NCI-H1105 (cell line): Measurements from ENCODE around the gene SCN3A.
A peak's percentile ranks its signal among the peaks of the same experiment; 100 is the strongest.

Source experiments
- DNase-seq: peaks from one replicate; lab custom pipeline; 2025; lab: John Stamatoyannopoulos, UW

Gene SCN3A

DNA sequence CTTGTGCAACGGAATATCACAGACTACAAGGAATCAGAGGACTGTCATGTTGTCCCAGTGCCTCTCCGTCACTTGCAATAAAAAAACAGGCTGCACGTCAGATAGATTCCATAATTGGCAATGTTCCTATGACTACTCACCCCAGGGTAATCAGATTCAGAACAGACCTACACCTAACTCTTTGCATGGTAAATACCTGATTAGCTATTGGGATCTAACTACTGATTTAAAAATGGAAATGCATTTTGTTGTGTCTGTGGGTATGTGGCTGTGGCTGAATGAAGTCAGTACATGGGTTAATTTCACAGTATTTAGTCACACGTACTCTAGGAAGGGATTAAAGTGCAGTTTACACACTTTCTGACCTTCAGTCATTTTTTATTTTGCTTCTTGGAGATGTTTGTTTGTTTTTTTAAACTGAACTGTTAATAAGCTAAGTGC lies 91.7 kb downstream of the SCN3A start:
- DNase-seq, result no peak

GRCh38 chr2:165110394-165110793 lies 93.5 kb downstream of the SCN3A start:
- DNase-seq, result no peak

GRCh38 chr2:165109915-165110314 lies 93.9 kb downstream of the SCN3A start:
- no peak for DNase-seq

DNA sequence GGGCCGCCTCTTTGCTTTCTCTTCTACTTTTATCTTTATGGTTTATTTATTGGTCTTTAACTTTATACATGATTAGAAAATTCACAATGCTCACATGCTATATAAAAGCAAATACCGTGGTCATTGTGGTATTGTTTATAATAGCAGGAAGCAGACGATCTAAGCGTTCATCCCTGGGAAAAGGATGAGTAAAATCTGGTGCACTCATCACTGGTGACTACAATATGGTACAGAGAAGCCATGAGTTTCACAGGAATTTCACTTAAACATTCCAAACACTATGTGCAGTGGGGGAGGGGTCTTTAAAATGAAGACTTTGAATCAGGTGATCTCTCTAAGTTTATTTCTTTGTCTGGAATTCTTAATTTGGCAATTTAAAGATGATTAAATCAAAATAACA lies 97.9 kb downstream of the SCN3A start:
- DNase-seq, result no peak

DNA sequence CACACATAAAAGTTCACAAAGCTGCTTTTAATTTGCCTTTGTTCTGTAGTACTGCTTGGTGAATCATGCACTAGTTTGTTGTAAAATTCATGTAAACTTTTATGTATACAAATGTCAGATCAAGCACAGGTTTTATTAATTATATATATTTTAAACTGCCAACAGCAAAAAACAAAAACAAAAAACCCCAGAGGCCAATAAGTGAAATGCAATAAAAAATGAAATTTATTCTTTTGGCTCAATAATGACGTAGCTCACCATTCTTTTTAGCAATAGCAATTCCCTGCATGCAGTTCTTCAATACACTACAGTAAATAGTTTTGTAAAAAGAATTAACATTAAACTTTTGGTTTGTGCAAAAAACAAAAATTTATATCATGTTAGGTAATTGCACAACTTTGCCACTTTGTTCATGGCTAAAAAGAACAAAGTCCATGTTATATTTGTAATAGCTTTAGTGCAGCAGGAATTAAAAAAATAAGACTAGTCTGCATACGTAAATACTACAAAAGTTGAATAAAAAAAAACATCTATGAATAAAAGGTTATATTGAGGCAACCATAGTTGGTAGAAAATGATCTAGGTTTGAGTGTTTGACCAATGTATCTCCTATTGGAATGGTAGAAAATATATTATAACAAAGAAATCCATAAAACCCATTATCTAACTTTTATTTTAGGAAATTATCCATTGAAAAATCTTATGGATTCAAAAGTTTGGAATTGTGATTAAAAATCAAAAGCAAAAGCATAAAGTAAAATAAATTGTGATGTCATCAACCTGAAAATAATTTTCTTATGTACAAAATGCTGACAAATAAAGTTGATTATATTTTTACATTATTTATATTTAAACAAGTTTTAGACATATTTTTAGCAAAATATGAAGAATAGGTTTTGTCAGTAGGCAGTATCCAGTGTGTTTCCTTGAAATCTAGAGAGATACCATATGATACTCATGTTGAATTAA lies 115.6 kb downstream of the SCN3A start:
- no peak for DNase-seq

DNA sequence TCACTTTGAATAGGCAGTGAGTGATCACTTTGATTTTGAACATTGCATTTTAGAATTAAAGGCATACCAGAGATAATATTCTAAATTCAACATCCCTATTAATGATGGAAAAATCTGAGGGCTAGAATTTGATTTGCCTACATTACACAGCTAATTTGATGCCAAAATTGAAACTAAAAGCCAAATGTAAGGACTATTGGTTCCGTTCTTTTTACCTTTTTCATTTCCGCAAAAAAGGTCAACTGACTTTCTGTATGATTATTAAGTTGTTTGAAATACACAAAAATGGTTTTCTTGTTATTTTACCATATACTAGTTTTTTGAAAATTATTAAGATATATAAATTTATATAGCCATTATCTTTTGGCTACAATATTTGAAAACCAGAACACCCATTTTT lies 117.5 kb downstream of the SCN3A start:
- no peak for DNase-seq

DNA sequence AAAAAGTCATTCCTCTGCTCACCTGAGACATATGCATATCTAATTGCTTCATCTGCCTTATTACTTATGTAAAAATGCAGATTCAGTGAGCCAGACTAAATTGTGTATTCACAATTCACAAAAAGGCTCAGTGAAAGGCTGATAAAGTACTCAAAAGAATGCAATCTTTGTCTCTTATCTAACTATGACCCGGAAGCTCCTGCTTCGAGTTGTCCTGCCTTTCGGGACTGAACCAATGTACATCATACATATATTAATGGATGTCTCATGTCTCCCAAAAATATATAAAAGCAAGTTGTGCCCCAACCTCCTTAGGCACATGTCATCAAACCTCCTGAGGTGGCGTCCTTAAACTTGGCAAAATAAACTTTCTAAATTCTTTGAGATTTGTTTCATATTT lies 120.5 kb downstream of the SCN3A start:
- DNase-seq, result no peak

GRCh38 chr2:165082479-165082878 lies 121.4 kb downstream of the SCN3A start:
- DNase-seq, result no peak

DNA sequence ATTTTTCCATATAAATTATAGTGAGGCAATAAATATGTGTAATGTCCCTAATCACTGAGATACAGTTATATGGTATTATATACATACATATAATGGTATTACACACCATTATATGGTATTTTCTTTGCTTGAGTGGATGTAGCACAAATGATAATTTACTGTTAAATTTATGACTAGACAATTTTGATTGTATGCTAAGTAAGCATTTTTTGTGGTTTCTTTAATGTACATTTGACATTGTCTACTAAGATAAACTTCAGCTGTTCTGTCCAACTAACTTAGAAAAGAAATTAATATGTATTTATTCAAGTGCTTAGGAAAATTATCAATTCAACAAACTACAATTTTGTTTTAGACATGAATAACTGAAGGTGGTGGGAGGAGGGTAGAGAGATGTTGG lies 122.6 kb downstream of the SCN3A start:
- no peak for DNase-seq

DNA sequence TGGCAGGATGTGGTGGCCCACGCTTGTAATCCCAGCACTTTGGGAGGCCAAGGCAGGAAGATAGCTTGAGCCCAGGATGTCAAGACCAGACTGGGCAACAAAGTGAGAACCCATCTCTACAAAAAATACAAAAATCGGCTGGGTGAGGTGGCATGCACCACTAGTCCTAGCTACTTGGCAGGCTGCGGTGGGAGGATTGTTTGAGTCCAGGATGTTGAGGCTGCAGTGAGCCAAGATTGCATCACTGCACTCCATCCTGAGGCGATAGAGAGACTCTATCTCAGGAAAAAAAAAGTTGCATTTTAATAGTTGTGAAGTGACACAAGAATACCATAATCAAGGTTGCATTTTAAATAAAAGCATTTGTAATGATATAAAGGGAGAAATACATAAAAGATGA lies 124.4 kb downstream of the SCN3A start:
- no peak for DNase-seq

DNA sequence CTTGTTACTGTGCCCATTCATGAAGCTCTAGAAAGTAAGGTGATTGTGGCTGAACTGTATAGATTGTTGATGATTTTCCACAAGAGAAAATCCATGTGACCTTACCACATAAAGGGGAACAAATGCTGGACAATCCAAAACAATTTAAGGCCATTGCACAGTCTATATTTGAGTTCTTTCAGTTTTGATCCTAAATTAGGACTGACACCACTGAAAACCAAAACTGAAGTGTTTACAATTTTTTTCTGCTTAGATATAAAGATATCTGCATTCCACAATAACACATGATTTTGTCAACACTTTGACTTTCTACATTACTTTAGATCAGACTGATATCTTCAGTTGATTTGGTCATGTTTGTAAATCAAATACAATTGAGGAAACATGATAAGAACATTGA lies 124.9 kb downstream of the SCN3A start:
- DNase-seq, result no peak

- no peak for DNase-seq
Observed at GRCh38 chr2:165074884-165075283, 129.0 kb downstream of the SCN3A start.

- no peak for DNase-seq
Observed at GRCh38 chr2:165074323-165074722, 129.5 kb downstream of the SCN3A start.

DNA sequence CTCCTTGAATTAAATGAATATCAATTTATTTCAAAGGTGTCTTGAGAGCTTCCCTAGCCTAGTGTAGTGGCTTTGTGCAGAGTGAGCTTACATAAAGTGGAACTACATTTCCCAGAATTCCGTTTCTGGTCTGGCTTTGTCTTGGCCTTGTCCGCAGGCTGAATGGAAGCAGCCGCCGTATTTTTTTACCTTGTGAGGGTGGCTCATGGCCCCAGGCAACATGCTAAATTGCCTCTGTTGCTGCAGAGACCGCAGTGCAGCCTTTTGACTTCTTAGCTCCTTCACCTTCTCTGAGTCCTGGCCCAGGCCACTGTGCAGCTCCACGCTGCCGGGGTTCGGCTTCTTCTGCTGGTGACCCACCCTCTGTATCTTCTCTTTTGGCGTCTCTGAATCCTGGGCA lies 133.8 kb downstream of the SCN3A start:
- no peak for DNase-seq

- no peak for DNase-seq
Observed at GRCh38 chr2:165069151-165069550, 134.7 kb downstream of the SCN3A start.

DNA sequence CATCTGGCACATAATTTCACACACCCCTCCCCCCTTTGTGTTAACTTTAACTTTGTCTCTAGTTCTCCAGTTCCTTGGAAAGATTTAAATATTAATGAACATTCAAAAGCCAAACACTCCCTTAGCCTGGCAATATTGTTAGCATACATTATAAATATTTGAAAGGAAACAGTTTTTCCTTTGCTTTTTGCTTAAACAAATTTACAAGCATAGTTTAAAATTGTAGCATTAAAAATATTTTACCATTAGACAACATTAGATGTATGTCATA lies 135.4 kb downstream of the SCN3A start:
- no peak for DNase-seq

DNA sequence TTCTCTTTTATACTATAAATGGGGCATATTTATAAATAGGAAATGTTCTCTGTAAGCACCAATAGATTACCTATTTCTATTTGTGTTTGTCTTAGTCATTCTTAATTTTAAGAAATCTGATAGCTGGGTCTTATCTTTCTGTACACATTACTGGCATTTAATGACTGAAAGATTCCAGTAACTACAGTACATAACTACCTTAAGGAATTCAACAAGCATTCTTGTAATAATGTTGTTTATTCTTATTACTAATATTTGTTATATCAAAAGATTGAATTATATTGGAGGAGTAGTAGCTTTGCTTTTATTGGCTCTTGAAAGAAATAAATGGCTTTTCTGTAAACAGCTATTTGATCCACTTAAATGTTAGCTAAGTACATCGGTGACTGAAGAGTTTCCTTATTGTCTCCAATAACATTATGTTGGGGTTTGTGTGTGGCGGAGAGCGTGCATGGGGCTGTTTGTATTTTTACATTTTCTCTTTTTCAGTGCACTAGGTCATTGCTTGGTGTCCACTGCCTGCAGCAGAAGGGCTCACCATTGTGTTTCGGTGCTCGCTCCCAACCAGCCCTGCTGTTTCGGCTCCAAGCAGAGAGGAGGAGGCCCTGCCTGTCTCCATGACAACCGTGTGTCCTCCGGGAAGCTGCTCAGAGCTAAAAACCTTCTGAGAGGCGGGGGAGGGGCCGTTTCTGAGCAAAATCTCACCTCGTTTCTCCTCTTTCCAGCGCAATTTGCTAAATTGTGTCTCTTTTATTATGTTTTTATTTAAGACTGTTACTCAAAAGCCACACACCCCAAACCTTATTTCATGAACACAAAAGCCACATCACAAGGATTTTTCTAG lies 136.0 kb downstream of the SCN3A start:
- peak; percentile 85 for DNase-seq

- DNase-seq, result no peak
Observed at GRCh38 chr2:165064743-165065142, 139.1 kb downstream of the SCN3A start.

DNA sequence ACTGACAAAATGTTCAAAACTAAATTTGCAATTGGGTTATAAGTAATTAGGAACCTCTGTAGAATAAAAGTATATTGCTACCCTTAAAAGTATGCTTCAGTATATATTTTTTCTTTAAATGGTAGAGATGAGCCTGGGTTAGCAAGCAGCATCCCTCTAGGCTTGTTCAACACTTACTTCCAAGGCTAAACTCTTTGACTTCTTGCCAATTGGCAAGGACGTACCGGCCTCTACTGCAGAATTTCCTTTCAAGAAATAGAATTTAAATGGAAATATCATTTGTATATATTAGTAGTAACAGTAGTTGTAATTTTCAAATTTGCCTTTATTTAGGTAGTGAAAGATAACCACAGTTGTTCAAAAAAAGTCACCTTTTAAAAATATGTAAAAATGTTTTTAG lies 143.4 kb downstream of the SCN3A start:
- DNase-seq, result no peak

DNA sequence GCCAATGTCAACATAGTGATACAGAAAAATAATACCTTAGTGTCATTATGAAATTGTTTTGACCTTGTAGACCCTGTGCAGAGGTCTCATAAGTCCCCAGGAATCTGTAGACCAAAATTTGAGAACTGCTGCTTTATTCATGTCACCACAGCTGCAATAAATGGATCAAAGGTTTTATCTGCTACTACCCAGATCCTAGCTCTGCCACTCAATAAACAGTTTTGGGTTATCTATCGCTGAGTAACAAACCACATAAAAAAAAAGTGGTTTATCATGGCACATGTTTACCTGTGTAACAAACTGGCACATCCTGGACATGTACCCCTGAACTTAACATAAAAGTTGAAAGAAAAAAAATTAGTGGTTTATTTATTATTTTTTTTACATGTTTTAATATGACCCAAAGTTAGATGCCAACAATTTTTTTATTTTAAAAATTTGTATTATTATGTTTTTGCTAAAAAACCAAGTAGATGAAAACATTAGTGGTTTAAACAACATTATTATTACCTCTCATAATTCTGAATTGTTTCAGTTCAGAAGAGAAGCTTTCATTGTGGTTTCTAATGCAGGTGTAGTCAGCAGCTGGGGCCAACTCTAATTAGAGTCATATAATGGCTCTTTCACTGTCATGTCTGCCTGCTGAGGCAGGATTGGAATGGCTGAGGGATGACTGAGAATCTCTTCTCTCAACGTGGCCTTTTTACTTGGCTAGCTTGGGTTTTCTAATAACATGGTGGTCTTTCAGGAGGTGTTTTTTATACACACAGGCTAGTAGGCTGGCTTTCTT lies 145.2 kb downstream of the SCN3A start:
- DNase-seq, result peak; percentile 42

DNA sequence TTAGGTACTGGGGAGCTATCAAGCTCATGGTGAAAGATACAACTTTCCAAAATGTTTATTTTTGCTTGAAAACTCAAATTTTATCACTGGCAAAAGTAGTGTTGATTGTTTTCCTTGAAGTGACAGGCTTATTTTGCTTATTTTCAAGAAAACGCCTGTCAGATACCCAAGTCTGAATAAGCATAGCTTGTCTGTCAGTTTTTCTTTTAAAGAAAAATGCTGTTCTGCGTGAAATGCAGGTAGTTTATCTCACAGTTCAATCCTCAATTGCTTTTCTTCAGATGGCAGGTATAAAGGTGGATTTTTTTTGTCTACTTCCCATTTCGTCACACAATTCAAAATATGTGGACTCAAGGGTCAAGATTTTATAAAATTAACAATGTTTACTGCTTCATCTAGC lies 145.9 kb downstream of the SCN3A start:
- no peak for DNase-seq

DNA sequence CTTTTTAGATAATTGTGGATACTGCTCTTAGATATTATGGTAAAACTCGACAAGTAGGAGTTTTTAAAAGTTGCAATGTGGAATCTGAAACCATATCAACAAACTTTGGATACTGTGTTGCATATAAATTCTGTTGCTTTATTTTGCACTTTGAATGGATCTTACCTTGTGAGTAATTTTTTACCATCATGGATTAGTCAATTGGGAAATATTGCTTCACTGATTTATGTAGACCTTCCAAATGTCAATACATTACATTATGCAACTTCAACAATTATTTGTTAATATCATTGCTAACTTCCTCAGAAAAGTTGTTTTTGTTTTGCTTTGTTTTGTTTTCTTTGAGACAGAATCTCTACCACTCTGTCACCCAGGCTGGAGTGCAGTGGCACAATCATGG lies 146.5 kb downstream of the SCN3A start:
- no peak for DNase-seq
